Left colon (tissue), 2 donors: ENCODE measurements around the gene HES4. TPM values are rescaled to one million over a fixed set of nuclear protein-coding genes. Genes with fewer than 3 reads are reported as not detected.
A peak's percentile ranks its signal among the peaks of the same experiment; 100 is the strongest.

ENCODE experiments used
- ATAC-seq: fragments of 200-7000 bp; cut with Tn5 transposase; one replicate; pipeline ENCODE4 v1.9.1; 2020; ENCODE audit warnings: mild to moderate bottlenecking, moderate library complexity
- DNase-seq, 2 donors: peaks; one replicate each; pipeline ENCODE4 v3.0.0-alpha.2; 2020
- intact Hi-C, 2 donors: fragments of 100-400 bp; cut with DNase I in 1 of 2; cut with micrococcal nuclease in 1 of 2; formaldehyde crosslinking; loops; one replicate each; pipeline versions ENCODE4 v1.11.2 to v1.14.0; 2022; cut with DNase I, micrococcal nuclease
- total RNA-seq, 2 donors: library from RNA; stranded (reverse); fragmentation: NEBNext Ultra II Directional; extraction: Animal tissue kit (Norgen Biotek cat#: 25700); gene quantifications; one replicate each; pipeline ENCODE4 v1.2.1, GENCODE V29; 2021
- donor health status: DM: no; HTN: no; CAD: no.
- donor health status: DM: yes; HTN: yes; CAD: no.

The HES4 gene
- total RNA-seq, 2 donors from 2014 or later = 19.5 to 24.2 TPM

DNA sequence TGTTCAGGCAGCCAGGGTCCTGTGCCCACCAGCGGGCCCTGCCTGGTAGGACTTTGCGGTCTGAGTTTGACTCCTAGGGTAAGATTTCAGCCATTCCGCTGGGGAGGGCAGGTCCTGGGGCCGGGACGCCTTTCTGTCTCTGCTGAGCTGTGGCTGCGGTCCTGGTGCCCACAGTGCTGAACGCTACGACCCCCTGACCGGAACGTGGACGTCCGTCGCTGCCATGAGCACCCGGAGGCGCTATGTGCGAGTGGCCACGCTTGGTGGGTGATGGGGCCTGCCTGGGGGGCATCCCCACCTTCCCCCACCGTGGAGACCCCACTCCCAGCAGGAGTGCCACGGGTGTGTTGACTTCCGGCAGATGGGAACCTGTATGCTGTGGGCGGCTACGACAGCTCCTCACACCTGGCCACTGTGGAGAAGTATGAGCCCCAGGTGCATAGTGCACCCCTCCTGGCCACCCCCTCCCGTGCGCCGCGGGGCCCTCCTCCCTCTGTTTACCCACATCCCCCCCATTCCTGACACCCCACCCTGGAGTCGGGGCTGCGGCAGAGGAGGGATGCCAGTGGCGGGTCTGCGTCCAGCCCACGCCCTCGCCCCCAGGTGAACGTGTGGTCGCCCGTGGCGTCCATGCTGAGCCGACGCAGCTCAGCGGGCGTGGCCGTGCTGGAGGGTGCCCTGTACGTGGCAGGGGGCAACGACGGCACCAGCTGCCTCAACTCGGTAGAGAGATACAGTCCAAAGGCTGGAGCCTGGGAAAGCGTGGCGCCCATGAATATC lies 36.0 kb downstream of the HES4 start:
- intact Hi-C loops = no loop called here
- no peak for DNase-seq
- no peak for ATAC-seq

DNA sequence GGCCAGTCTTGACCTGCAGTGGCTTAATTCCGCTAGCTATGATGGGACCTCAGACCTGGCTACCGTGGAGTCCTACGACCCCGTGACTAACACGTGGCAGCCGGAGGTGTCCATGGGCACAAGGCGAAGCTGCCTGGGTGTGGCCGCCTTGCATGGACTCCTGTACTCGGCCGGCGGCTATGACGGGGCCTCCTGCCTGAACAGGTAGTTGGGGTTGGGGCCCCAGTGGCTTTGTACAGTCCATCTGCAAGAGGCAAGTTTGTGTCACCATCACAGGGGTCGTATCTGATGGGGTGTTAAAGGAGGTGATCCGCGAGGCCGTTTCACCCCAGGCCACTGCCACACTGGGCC lies 36.6 kb downstream of the HES4 start:
- intact Hi-C loops = no loop called here
- DNase-seq (no peak), ATAC-seq (no peak)

DNA sequence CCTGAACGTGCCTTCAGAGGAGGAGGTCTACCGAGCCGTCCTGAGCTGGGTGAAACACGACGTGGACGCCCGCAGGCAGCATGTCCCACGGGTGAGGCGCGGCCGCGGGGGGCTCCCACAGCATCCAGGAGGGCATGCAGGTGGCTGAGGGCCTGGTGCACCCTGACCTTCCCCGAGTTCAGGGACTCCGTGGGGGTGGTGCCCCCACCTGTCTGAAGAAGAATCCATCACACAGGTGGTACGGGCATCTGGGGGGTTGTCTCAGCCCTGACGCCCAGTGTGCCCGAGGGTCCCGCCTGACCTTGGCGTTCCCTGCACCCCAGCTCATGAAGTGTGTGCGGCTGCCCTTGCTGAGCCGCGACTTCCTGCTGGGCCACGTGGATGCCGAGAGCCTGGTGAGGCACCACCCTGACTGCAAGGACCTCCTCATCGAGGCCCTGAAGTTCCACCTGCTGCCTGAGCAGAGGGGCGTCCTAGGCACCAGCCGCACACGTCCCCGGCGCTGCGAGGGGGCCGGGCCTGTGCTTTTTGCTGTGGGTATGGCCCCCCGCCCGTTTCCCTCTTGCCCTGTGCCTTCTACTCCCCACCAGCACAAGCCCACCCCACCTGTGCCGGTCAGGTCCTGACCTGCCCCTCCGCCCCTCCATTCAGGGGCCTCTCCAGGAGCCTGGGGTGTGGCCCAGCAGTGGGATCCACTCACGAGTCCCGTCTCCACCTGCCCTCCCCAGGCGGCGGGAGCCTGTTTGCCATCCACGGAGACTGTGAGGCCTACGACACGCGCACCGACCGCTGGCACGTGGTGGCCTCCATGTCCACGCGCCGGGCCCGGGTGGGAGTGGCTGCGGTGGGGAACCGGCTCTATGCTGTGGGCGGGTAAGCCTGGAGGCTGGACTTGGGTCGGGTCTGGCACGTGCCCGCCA lies 37.3 kb downstream of the HES4 start:
- no peak for ATAC-seq
- DNase-seq = no peak
- intact Hi-C loops = no loop called here

DNA sequence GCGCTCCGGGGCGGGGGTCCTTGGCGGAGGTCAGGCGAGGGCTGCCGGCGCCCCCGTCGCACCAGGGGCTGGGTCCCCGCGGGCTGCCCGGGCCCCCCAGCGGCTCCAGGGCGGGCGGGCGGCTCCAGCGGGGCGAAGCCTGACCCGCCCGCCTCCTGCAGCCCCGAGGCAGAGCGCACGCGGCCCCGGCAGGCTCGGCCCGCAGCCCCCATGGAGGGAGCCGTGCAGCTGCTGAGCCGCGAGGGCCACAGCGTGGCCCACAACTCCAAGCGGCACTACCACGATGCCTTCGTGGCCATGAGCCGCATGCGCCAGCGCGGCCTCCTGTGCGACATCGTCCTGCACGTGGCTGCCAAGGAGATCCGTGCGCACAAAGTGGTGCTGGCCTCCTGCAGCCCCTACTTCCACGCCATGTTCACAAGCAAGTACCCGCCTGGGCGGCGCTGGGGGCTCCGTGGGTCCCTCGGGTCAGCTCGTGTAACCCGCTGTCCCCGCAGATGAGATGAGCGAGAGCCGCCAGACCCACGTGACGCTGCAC lies 38.7 kb downstream of the HES4 start:
- DNase-seq = peak in 1 of 2 donors; percentile 25
- intact Hi-C loops = no loop called here
- ATAC-seq = no peak

DNA sequence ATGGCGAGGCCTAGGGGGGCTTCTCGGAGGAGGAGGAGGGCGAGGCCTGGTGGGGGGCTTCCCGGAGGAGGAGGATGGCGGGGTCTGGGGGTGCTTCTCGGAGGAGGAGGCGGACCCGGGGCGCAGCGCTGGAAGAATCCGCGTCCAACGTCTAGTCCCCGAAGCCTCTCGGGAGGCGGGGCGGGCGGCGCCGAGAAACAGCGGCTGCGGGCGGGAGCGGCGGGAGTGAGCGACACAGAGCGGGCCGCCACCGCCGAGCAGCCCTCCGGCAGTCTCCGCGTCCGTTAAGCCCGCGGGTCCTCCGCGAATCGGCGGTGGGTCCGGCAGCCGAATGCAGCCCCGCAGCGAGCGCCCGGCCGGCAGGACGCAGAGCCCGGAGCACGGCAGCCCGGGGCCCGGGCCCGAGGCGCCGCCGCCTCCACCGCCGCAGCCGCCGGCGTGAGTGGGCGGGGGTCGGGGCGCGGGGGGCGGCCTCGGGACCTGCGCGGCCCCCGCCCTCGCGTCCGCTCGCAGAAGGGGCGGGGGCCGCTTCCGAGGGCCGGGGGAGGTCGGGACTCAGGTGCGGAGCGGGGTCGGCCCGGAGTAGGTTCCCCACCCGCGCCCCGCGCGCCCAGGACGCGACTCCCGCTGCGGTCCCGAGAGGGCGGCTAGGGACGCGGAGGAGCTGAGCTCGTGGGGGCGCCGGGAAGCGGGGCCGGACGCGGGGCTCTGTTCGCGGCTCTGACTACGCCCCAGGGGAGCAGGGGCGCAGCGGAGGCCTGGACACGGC lies 39.4 kb downstream of the HES4 start, which contains the start of gene KLHL17:
Gene KLHL17, plus strand, starts transcription at position 222 of the 769 bp plus-strand sequence. Its CDS starts 110 bp downstream, at position 332.
- ATAC-seq = peak; percentile 66
- intact Hi-C loops = no loop called here
- DNase-seq = peak; percentile 69 to 86

DNA sequence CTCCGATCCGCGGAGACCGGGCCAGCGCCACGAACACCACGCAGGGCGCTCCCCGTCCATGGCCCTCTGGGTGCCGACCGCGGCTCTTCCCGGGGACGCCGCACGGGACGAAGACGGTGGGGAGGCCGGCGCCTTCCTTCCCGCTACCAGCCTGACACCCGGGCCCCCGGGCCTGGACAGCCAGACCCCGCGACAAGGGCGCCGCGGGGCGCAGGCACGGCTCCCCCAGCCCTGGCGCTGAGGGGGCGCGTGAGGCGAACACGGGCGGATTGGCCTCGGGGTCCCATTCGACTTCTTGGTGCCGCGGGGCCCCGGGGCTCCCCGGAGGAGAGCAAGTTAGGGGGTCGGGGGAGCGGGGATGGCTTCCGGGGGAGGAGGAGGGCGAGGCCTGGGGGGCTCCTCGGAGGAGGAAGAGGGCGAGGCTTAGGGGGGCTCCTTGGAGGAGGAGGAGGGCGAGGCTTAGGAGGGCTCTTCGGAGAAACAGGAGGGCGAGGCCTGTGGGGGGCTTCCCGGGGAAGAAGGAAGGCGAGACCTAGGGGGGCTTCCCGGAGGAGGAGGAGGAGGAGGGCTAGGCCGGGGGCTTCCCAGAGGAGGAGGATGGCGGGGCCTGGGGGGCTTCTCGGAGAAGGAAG lies 40.0 kb downstream of the HES4 start:
- intact Hi-C loops = no loop called here
- ATAC-seq = no peak

DNA sequence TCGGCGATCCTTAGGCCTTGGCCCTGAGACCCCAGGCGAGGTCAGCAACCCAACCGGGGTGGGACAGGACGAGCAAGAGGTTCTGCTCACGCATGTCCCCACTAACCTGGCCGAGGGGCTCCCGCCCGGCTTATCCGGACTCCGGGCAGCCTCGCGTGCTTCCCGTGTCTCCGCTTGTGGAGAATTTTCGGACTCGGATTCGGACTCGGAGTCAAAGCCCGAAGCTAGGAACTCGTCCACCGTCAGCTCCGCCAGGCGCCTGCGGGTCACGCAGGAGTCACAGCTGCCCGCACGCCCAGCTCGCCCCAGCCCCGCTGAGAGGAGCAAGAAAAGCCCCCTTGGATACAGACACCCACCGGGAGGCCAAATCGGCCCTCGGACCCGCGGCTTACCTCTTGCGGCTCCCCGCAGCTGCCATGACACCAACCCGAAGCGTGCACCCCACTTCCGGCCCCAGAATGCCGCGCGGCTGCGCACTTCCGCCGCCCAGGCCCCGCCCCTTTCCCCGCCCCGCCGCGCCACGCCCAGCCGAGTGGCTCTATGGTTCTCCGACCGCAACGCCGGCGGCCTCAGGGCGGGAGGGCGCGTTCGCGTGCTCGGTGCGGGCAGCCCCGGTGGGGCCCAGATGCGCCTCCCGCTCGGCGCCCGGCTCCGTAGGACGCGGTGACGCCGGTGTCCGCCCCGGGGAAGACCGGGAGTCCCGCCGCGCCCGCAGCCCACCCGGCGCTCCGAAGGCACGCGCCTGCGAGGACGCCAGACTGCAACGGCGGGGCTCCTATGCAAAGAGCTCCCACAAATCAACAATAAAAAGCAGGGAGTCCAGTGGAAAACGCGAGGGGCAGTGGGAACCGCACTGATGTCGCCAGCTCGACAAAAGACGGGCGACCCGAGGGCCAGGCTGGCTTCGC lies 40.8 kb downstream of the HES4 start, which contains the start of gene NOC2L:
Gene NOC2L, minus strand, starts transcription at position 434 of the 908 bp plus-strand sequence. Its CDS starts 16 bp downstream, at position 418.
- ATAC-seq (peak; percentile 94), DNase-seq (peak; percentile 89 to 96)
- intact Hi-C loops = no loop called here

More for the DNA sequence above, 40.0 kb downstream of the HES4 start:
- no peak for DNase-seq

DNA sequence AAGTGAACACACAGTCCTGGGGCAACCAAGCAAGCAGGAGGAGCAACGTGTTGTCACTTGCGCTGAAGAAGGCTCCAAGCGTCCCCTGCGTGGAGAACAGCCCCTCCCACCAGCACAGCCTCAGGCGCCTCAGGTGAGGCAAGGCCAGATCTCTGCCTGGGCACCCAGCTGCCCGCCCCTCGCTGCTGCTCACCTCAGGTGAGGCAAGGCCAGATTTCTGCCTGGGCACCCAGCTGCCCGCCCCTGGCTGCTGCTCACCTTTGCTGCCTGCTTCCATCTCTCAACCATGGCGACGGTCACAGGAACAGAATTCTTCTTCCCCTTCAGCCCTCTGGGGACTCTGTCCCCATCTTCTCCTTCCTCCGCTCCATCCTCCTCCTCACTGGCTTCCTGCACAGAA lies 43.3 kb downstream of the HES4 start:
- no peak for ATAC-seq
- no peak for DNase-seq
- intact Hi-C loops = no loop called here

DNA sequence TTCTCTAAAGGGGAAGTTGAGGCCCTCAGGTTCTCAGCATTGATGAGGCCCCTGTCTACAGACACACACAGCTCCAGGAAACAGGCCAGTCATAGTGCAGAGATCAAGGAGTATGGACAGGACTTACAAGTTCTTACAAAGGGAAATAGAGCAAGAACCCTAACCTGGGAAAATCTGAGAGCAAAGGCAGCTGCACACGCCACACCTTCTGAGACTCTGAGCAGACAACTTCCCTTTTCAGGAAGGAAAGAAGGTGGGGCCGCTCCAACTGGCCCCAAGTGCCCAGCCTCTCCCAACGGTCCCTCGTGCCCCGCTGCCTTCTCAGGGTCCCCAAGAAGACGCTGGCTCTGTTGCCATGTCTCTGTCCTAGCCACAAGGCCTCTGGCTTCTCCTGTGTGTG lies 44.4 kb downstream of the HES4 start:
- intact Hi-C loops = no loop called here
- DNase-seq = no peak
- ATAC-seq = no peak

DNA sequence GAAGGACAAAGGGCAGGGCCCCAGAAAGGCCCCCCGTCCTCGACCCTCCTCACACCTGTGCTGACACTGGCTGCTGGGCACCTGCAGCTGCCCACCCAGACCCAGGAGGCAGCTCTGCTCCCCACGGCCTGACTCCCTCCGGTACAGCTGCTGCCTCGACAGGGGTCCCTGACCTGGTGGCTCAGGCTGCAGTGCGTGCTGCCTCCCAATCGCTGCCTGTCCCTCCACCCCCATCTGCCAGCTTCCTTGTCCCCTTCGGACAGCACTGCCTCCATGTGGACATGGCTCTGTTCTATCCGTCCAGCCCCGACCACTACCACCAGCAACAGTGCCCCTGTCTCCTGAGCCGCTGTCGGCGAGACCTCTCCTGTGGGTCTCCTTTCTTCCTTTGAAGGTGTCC lies 45.0 kb downstream of the HES4 start:
- intact Hi-C loops = no loop called here
- DNase-seq (no peak), ATAC-seq (no peak)

DNA sequence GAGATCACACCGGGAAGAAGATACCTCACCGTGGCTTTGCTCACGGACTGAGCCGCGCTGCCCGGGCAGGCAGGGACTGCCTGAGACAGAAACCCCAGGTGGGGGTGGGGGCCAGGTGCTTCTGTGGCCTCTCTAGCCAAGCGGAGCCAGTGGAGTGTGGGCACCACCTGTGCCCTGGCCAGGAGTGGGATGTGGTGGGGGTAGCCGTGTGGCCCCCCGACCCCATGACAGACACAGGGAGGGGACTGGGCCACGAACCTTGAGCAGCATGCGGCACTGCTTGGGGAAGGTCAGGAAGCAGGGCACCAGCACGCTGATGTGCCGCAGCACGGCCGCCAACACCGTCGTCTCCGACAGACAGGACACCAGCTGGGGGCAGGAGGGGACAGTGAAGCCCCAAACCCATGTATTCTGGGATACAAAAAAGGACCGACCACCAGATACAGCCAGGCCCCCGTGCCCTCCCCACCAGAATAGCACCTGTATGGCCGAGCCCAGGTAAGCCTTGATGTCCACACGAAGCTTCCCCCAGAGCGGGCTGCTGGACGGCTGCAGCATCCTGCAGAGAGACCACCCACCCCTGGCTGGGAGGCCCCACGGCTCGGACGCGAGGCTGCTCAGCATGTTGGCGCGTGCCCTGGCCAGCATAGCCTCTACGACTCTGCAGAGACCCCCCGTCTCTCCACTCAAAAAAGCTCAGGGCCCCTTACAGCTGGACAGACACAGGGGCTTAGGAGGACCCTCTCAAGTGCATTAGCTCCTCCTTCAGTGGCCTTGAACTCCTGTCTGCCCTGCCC lies 46.2 kb downstream of the HES4 start:
- ATAC-seq (no peak), DNase-seq (no peak)
- intact Hi-C loops = no loop called here

DNA sequence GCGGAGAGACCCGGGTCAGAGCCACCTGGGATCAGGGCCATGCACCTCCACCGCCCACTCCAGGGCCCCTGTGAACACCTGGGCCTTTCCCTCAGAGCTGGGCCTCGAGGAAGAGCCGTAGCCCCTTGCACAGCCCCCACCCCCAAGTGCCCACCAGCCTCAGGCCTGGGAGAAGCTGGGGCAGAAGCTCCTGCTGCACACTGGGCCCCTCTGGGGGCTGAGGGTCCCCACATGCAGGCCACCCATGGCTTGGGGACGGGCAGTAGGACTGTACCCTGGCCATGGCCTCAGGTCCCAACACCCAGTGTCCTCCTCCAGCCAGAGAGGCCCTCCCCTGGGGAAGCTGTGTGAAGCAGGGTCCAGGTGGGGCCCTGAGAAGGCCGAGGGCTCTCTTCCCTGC lies 47.3 kb downstream of the HES4 start:
- intact Hi-C loops = no loop called here
- DNase-seq (no peak), ATAC-seq (no peak)

DNA sequence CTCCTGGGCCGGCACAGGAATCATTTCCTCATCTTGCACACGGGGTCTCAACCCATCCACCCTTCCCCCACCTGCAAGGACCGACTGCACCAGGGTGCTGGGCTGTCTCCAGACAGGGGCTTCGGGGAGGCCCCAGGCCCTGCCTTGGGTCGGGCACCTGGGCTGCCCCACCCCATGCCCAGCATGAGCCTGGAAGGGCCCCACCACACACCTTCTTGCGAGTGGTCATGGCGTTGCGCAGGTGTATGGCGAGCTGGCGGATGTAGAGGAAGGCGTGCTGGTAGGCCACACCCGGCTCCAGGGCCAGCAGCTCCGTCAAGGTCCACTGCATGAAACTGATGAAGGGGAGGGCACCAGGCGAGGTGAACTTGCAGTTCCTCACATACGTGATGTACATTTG lies 47.7 kb downstream of the HES4 start:
- no peak for ATAC-seq
- intact Hi-C loops = no loop called here
- no peak for DNase-seq

DNA sequence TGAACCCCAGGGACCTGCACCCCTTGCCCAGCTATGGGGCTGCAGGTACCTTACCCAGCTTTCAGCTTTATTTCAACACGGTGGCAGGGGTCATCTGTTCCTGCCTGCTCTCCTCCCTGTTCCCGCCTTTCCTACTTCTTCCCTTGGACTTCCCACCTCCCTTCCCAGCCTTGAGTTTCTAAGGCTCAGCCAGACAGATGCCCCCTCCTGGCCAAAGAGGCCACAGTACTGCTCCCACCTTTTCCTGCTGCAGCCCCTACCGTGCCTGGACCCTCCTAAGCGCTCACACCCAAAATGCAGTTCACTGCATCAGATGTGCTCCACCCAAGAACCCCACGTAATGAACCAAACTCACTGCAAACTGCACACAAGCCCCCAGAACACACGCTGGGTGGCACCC lies 48.5 kb downstream of the HES4 start:
- ATAC-seq = no peak
- DNase-seq = no peak
- intact Hi-C loops = no loop called here

DNA sequence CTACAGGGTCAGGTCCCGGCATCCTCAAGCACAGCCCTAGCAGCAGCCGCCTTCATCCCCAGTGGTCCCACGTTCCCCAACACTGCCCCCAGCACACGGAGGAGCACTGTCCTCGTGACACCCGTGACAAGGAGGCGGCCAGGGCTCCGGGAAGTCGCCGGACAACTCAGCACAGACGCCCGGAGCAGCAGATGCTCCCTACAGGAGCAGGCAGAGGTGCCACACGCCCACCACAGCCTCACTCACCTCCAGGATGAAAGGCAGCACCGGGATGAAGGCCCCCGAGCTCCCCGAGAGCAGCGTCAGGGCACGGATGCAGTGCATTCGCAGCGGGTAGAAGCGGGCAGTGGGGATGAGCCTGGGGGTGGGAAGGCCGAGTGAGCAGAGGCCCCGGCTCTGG lies 49.0 kb downstream of the HES4 start:
- intact Hi-C loops = no loop called here
- ATAC-seq (no peak), DNase-seq (no peak)

DNA sequence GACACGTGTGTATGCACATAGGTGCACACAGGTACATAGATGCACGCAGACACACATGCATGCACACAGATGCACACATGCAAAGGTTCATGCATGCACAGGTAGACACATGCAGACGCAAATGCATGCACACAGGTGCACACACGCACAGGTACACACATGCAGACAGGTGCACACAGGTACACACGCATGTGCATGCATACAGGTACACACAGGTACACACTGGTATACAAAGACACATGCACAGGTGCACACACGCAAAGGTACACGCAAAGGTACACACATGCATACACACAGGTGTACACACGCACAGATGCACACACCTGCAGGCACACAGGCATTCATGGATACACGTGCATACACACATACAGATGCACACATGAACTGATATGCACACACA lies 49.6 kb downstream of the HES4 start:
- intact Hi-C loops = no loop called here
- DNase-seq (no peak), ATAC-seq (no peak)
